ENCODE measurements around the gene ST3GAL5.

ST3GAL5 gene

DNA sequence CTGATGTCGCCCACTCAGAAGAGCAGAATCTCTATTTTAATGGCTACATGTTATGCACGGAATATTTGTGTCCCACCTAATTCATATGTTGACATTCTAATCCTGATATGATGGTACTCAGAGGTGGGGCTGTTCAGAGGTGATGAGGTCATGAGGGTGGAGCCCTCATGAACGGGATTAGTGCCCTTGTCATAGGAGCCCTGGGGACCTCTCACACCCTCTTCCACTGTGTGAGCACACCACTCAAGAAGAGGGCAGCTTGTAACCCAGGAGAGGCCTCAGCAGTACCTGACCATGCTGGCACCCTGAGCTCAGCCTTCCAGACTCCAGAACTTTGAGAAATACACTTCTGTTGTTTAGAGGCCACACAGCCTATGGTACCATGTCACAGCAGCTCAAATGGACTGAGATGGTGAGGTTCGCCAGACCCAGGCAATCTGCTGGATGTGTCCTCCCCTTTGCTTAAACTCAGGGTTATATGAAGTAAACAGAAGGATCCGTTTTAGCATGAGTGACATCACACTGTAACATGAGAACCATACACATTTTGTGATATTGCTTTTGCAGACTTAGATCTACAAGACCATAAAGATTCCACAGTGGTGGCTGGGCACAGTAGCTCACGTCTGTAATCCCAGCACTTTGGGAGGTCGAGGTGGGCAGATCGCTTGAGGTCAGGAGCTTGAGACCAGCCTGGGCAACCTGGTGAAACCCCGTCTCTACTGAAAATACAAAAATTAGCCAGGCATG lies 86.3 kb downstream of the ST3GAL5 start:
- no peak for DNase-seq

DNA sequence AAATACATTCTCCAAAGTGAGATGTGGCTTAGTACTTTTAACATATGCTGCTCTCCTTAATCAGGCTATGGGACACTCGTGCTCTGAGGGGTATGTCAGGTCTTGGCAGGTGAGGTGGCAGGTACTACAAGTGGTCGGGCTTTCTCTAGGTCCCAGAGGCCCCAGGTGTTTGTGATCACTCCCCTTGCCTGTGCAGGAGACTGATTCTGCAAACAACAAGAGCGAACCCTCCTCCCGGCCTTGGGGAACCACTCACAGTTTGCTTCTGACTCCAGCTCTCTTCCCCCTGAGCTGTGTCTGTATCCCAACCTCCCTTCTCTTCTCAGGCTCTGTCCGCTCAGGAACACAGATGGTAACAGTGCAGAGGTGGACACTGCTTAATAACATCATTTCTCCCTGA lies 86.9 kb downstream of the ST3GAL5 start:
- DNase-seq = no peak

GRCh38 chr2:85800586-85800985 lies 88.2 kb downstream of the ST3GAL5 start:
- DNase-seq = no peak

GRCh38 chr2:85799215-85799956 lies 89.4 kb downstream of the ST3GAL5 start:
- DNase-seq = no peak

- no peak for DNase-seq
Observed at GRCh38 chr2:85797921-85798320, 90.9 kb downstream of the ST3GAL5 start.

GRCh38 chr2:85797263-85797660 lies 91.5 kb downstream of the ST3GAL5 start:
- no peak for DNase-seq

- DNase-seq = peak; percentile 64
Observed at GRCh38 chr2:85796341-85797262, 92.2 kb downstream of the ST3GAL5 start.

DNA sequence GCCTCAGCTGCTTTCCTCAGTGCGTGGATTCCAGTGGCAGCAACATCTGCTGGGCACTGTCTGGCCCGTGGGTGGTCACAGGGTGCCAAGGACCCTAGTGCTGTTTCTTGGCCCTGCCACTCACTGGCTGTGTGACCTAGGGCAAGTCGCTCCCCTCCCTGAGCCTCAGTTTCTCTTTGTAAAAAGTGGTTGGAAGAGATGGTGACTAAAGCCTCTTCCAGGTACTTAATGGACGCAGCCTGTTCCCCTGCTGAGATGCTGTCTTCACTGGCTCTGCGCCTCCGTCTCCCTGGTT lies 92.8 kb downstream of the ST3GAL5 start:
- DNase-seq = no peak

DNA sequence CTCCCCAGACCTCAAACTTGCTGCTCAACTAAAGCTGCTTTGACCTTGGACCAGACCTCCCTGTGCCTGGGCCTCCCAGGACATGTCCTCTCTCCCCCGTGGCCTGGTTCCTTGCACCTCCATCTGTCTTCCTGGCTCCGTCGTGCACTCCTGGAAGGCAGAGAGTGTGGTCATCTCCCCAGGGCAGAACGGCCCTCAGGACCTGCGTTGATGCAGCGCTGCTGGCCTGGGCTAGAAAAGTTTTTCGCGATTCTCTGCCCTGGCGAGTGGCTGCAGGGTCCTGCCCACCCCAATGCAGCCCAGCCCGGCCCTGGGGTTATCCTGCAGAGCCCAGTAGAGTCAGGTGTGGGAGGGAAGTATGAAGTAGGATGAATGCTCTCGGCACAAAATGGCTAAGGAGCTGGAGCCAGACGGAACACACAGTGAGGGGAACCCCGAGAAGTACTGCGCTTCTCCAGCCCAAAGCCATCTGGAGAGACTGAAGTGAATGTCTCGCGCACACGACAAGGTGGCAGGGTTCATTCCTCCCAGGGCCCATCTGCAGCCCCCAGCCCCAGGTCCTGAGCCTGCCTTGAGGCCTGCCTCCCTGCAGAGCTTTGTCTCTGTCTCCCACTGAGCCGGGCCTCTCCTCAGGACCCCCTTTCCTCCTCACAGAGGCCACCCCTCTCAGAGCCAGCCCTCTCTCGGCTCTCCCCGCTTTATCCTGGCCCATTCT lies 93.3 kb downstream of the ST3GAL5 start:
- DNase-seq = no peak

DNA sequence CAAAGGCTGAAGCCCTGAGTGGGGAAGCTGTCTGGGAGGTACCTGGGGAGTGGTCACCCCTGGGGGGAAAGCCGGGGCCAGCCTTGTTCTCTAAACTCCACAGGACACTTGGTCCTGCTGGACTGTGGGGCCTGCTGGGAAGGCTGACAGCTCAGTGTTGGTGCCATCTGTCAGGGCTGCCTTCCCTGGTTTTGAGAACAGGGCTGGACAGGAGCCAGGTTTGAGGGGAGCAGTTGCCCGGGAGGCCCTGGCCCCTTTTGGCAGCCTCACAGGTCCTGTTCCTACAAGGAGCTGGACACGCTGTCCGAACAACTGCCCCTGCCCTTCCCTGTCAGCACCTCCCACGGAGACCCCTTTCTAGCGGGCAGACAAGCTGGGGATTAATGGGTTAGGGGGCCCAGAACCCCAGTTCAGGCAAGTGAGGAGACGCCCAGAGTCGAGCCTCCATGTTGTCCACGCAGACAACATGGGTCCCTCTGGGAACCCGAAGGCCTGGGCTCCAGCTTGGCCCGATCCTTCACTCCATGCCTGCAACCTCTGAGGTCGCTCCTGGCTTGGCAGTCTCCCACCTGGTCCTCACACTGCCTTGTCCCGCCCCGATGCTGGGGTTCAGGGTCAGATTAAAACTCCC lies 94.2 kb downstream of the ST3GAL5 start:
- peak; percentile 82 for DNase-seq

- no peak for DNase-seq
Observed at GRCh38 chr2:85794038-85794441, 94.8 kb downstream of the ST3GAL5 start.

GRCh38 chr2:85793584-85793983 lies 95.2 kb downstream of the ST3GAL5 start:
- DNase-seq = no peak

DNA sequence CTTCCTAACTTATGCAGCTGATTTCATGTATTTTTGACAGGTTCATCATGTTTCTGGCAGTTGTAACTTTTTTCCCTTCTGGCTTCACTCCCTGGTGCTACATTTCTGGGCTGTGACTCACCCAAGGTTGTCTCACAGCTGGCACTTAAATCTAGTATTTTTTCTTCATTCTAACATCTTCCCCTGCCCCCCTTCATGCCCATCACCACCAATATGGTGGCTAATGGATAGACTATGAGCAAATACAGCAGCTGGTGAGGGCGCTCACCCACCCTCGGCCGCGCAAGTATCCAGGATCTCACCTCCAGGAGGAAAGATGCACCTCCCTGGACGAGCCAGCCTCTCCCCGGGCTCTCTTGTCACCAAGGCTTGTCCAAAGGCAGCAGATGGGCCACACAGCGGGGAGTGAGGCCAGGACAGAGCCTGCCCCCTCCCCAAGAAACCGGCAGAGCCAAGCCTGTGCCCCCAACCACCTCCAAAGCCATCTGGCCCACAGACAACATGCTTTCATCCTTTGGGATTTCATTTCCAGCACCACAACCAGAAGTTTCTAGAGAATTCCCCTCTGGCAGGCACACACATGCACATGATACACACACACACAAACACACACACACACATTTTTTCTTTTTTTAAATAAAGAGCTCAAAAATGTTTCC lies 95.9 kb downstream of the ST3GAL5 start:
- DNase-seq = peak; percentile 99

DNA sequence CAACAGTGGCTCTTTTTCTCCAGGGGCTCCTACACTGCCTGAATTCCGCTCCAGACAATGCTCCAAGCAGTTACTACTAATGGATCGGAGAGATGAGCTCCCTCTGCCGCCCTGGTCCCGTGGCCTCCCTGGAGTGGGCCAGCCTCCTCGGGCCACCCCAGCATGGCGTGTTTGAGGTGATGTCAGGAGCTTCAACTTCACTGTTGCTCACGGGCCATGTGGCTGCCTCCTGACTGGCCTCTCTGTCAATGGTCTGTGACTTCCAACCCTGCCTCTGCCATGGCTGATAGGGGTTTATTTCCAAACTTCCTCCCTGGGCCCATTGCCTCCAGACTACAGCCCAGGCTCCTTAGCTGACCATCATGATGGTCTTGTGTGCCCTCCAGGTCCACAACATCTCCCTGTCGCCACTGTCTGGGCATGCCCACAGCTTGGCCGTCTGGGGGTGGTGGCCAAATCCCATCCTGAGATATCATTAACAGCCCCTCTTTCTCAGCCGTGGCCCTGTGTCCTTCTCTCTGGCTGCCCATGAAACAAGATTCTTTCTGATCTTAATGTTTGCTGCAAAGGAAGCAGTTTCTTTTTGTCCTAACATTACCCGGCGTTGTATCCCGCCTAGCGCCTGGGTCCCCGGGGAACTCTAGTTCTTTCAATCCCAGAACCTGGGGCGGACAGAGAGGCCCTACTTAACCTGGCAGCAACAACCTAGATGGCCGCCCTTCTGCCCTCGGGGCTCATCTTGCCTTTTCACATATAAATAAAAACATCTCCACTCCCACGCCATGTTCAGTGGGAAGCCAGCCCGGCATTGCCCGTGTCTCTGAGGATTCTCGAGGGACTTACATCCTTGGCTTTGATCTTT lies 96.9 kb downstream of the ST3GAL5 start:
- DNase-seq = no peak

GRCh38 chr2:85790499-85791188 lies 98.1 kb downstream of the ST3GAL5 start:
- DNase-seq = no peak

DNA sequence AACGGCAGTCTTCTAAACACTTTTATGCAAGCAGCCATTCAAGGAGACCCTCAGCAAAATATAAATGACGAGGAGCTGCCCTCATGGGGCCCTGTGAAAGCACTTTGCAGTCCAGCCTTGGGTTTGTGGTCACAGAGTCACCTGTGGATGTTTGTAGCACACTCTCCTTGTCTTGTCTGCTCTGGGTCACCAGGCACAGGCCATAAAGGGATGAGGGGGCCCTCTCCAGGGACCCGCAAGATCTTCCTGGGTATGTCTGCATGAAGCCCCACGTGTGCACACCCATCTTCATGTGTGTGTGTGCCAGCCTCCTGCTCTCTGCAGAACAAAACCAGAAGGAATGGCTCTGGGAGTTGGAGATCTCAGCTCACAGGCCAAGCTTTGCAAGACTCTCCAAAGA lies 98.8 kb downstream of the ST3GAL5 start:
- DNase-seq = no peak

DNA sequence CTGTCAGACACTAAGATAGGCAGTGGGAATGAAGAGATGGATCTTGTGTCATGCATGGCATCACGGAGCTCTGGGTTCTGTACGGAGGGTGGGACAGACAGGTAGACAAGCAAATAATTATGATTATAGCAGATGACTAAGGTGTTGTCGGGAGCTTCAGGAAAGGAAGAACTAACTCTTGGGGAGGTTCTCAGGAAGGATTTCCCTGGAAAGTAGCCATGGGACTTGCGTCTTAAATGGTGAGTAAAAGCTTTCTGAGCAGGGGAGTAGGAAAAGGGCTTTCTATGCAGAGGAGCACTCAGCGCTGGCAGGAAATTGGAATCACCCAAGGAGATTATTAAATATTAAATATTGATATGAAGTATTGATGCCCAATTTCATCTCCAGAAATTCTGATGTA lies 99.5 kb downstream of the ST3GAL5 start:
- DNase-seq = no peak

DNA sequence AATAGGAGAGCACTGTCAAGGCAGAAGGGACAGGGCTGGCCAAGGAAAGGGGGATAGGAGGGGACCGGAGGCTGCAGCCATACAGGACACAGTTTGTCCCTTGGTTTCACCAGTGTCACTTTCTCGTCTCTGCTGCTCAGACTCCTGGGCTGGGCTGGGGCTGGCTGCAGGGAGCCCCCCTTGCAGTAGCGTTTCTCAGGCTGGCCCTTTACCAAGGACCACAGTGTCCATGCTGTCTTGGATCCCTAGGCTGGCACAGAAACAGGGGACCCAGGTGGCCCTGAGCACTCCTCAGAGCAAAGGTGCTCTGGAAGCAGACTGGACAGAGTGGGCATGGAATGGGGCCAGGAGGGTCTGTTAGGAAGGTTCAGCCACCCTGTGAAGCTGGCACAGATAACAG lies 100.2 kb downstream of the ST3GAL5 start:
- no peak for DNase-seq

GRCh38 chr2:85787981-85788340 lies 100.8 kb downstream of the ST3GAL5 start:
- no peak for DNase-seq

DNA sequence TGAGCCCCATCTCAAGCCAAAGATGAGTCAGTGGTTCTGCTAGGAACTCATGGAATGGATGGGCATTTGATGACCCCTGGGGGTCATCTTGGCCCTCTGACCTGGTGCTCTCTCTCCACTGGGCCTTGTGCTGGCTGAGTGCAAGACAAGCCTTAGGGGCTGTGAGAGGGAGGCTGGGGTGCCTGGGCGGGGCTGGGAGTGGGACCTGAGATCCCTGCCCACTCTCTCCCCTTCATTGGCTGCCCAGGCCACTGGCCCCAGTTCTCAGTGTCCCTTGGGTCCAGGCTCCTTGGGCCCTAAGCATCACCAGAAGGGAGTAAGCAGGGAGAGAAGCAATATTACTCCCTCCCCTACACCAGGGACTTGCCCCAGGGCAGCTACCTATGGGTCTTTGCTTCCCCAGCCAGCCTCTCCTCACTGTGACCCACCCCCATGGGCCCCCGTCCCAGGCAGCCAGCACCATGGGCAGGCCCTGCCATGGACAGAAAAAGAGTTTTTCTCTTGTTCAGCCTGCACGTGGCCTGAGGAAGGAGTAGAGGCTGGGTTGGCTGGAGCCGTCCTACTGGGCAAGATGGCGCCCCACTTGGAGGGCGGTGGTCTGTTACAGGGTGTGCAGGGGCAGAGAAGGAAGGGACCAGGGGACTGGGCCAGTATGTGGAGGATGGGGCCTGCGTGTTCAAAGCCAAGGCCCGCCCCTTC lies 101.4 kb downstream of the ST3GAL5 start:
- no peak for DNase-seq
